ENCODE results near the gene GID8. TPM values are rescaled to one million over a fixed set of nuclear protein-coding genes. Genes with fewer than 3 reads are reported as not detected.

Gene GID8
- total and polyA plus RNA-seq, 2 of the 4 experiments (the other 2 are of a cell fraction) = 21.5 to 33.9 TPM

- H3K27me3 ChIP-seq (ENCODE audit: control insufficient read depth, insufficient read depth, low read length) = peaks cover 81% of the 10 kb centered on the region
- H4K91ac ChIP-seq (ENCODE audit: insufficient read depth, low read depth, low read length) = no peak overlapping the region
- no peak overlapping the region for H4K8ac ChIP-seq (ENCODE audit: low read depth in 2 of 2, low read length in 2 of 2)
- no peak overlapping the region for H2BK120ac ChIP-seq (ENCODE audit: low read depth, low read length)
- no peak overlapping the region for H2AK9ac ChIP-seq (replicated peaks; ENCODE audit: low read depth, low read length, poor library complexity)
- ChIA-PET CTCF (no interaction called here), POLR2A (ENCODE audit: unreplicated experiment) (no interaction called here)
- H3K4me1 ChIP-seq (ENCODE audit: control insufficient read depth, insufficient read depth, low read length) = no peaks in the 10 kb centered on the region
- no peak overlapping the region for H3K27ac ChIP-seq (ENCODE audit: insufficient read depth, low read length)
- in situ Hi-C loops (cut with MboI; ENCODE audit: low sequenced_read_pairs) = no loop called here
- H3K14ac ChIP-seq (replicated peaks; ENCODE audit: low read depth, low read length) = no peak overlapping the region
- no peak overlapping the region for H2BK15ac ChIP-seq (ENCODE audit: low read depth, low read length)
- H2AFZ ChIP-seq (replicated peaks; ENCODE audit: low read length, poor library complexity) = no peak overlapping the region
- no peak overlapping the region for H3K56ac ChIP-seq (ENCODE audit: extremely low read depth, insufficient read depth, low read length)
- no peaks in the 10 kb centered on the region for H4K20me1 ChIP-seq (ENCODE audit: insufficient read depth, low read length)
- ATAC-seq (ENCODE audit: low read depth) (no peak), DNase-seq (no peak)
- no peak overlapping the region for H3K4me2 ChIP-seq (ENCODE audit: low read depth, low read length)
- H3K4me3 ChIP-seq (ENCODE audit: insufficient read depth, low read depth, low read length) = no peak overlapping the region
- dilution Hi-C loops (cut with HindIII; ENCODE audit: low sequenced_read_pairs, unreplicated experiment) = no loop called here
- H3K4ac ChIP-seq (ENCODE audit: low read depth, low read length) = no peak overlapping the region
- no peak overlapping the region for H4K5ac ChIP-seq (ENCODE audit: low read depth, low read length)
- H3K23ac ChIP-seq (ENCODE audit: low read depth, low read length) = no peak overlapping the region
- TF ChIP-seq FOS (IDR thresholded peaks at IDR 0.05; ENCODE audit: low read depth, low read length) (no peak), POLR2A (IDR thresholded peaks at IDR 0.05; ENCODE audit: low read depth, low read length) (no peak)
- 74% methylated on average over 7 of the region's 14 CpGs; no CpG with 5 or more reads in 1 of the 2 experiments for WGBS, 2 experiments (ENCODE audit: extremely low coverage in 2 of 2, insufficient read length in 1 of 2)
- no peak overlapping the region for H3K18ac ChIP-seq (ENCODE audit: low read depth, low read length)
- no peak overlapping the region for H2AK5ac ChIP-seq (ENCODE audit: low read depth, low read length)
- no peaks in the 10 kb centered on the region for H3K9me1 ChIP-seq (ENCODE audit: insufficient read depth, low read length)
- H3K9me3 ChIP-seq (ENCODE audit: control insufficient read depth, insufficient read depth, low read length) = no peaks in the 10 kb centered on the region
- H2BK5ac ChIP-seq (ENCODE audit: low read depth, low read length, poor library complexity, severe bottlenecking) = no peak overlapping the region
- intact Hi-C loops (cut with micrococcal nuclease) = no loop called here
- no peaks in the 10 kb centered on the region for H3K36me3 ChIP-seq (ENCODE audit: control insufficient read depth, insufficient read depth, low read length)
- no peak overlapping the region for H3K9ac ChIP-seq (ENCODE audit: low read depth, low read length)
- no peaks in the 10 kb centered on the region for H3K79me1 ChIP-seq (ENCODE audit: low read depth in 1 of 2, low read length in 2 of 2)
- H2BK20ac ChIP-seq (ENCODE audit: low read depth, low read length) = no peak overlapping the region
- no TSS peak for BruUV-seq (replicated peaks)
Measured at GRCh38 chr20:62979310-62979709, 41.4 kb downstream of the GID8 start.

Data from IMR-90 (cell line).